ENCODE data around the gene NPNT.

GRCh38 chr4:105991726-105992125 lies 96.5 kb downstream of the NPNT start:
- TF ChIP-seq, protein P1, sequence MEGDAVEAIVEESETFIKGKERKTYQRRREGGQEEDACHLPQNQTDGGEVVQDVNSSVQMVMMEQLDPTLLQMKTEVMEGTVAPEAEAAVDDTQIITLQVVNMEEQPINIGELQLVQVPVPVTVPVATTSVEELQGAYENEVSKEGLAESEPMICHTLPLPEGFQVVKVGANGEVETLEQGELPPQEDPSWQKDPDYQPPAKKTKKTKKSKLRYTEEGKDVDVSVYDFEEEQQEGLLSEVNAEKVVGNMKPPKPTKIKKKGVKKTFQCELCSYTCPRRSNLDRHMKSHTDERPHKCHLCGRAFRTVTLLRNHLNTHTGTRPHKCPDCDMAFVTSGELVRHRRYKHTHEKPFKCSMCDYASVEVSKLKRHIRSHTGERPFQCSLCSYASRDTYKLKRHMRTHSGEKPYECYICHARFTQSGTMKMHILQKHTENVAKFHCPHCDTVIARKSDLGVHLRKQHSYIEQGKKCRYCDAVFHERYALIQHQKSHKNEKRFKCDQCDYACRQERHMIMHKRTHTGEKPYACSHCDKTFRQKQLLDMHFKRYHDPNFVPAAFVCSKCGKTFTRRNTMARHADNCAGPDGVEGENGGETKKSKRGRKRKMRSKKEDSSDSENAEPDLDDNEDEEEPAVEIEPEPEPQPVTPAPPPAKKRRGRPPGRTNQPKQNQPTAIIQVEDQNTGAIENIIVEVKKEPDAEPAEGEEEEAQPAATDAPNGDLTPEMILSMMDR (IDR thresholded peaks at IDR 0.05) = no peak
- TF ChIP-seq, protein P2, sequence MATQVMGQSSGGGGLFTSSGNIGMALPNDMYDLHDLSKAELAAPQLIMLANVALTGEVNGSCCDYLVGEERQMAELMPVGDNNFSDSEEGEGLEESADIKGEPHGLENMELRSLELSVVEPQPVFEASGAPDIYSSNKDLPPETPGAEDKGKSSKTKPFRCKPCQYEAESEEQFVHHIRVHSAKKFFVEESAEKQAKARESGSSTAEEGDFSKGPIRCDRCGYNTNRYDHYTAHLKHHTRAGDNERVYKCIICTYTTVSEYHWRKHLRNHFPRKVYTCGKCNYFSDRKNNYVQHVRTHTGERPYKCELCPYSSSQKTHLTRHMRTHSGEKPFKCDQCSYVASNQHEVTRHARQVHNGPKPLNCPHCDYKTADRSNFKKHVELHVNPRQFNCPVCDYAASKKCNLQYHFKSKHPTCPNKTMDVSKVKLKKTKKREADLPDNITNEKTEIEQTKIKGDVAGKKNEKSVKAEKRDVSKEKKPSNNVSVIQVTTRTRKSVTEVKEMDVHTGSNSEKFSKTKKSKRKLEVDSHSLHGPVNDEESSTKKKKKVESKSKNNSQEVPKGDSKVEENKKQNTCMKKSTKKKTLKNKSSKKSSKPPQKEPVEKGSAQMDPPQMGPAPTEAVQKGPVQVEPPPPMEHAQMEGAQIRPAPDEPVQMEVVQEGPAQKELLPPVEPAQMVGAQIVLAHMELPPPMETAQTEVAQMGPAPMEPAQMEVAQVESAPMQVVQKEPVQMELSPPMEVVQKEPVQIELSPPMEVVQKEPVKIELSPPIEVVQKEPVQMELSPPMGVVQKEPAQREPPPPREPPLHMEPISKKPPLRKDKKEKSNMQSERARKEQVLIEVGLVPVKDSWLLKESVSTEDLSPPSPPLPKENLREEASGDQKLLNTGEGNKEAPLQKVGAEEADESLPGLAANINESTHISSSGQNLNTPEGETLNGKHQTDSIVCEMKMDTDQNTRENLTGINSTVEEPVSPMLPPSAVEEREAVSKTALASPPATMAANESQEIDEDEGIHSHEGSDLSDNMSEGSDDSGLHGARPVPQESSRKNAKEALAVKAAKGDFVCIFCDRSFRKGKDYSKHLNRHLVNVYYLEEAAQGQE (IDR thresholded peaks at IDR 0.05; ENCODE audit: low read depth, low read length) = no peak
- TF ChIP-seq POLR2AphosphoS5 (IDR thresholded peaks at IDR 0.05; ENCODE audit: low read depth, low read length) (no peak), RXRA (IDR thresholded peaks at IDR 0.05; ENCODE audit: borderline replicate concordance, low read depth) (no peak), NFIC (IDR thresholded peaks at IDR 0.05; ENCODE audit: borderline replicate concordance) (no peak), EP300 (IDR thresholded peaks at IDR 0.05; ENCODE audit: borderline replicate concordance in 1 of 2, low read depth in 1 of 2, low read length in 1 of 2) (no peak), JUND (IDR thresholded peaks at IDR 0.05) (no peak), RFX5 (IDR thresholded peaks at IDR 0.05; ENCODE audit: low read length) (no peak), FOSL2 (IDR thresholded peaks at IDR 0.05; ENCODE audit: borderline replicate concordance, low read depth) (no peak), GABPA (IDR thresholded peaks at IDR 0.05; ENCODE audit: low read depth) (no peak), RCOR1 (IDR thresholded peaks at IDR 0.05; ENCODE audit: low read length) (no peak), SIN3A (IDR thresholded peaks at IDR 0.05; ENCODE audit: borderline replicate concordance, low read depth, low read length) (no peak)
- TF ChIP-seq, protein P3, sequence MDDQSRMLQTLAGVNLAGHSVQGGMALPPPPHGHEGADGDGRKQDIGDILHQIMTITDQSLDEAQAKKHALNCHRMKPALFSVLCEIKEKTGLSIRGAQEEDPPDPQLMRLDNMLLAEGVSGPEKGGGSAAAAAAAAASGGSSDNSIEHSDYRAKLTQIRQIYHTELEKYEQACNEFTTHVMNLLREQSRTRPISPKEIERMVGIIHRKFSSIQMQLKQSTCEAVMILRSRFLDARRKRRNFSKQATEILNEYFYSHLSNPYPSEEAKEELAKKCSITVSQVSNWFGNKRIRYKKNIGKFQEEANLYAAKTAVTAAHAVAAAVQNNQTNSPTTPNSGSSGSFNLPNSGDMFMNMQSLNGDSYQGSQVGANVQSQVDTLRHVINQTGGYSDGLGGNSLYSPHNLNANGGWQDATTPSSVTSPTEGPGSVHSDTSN (IDR thresholded peaks at IDR 0.05) = no peak

Data from SK-N-SH (cell line).